Colonic mucosa (tissue), 4 donors: ENCODE measurements around the gene XXYLT1. TPM values are rescaled to one million over a fixed set of nuclear protein-coding genes. Genes with fewer than 3 reads are reported as not detected.

Experiments
- DNase-seq: peaks from one replicate; pipeline ENCODE4 v3.0.0-alpha.2; 2020
- H3K27ac ChIP-seq: fragments of 200-600 bp; one replicate; pipeline ENCODE4 v1.8.0; 2021
- H3K27me3 ChIP-seq: fragments of 200-600 bp; one replicate; pipeline ENCODE4 v1.8.0; 2021
- H3K36me3 ChIP-seq: fragments of 200-600 bp; one replicate; pipeline ENCODE4 v1.8.0; 2021
- H3K4me1 ChIP-seq: fragments of 200-600 bp; one replicate; pipeline ENCODE4 v1.8.0; 2021; ENCODE audit warnings: mild to moderate bottlenecking
- H3K4me3 ChIP-seq: fragments of 200-600 bp; one replicate; pipeline ENCODE4 v1.8.0; 2021
- H3K9ac ChIP-seq, 2 donors: one replicate each; pipeline ENCODE4 v1.7.0; 2013; ENCODE audit warnings: control low read depth in 2 of 2, low read depth in 2 of 2, low read length in 2 of 2
- H3K9me3 ChIP-seq: fragments of 200-600 bp; one replicate; pipeline ENCODE4 v1.8.0; 2021
- CTCF ChIP-seq: fragments of 200-600 bp; IDR thresholded peaks from one replicate; pipeline ENCODE4 v1.8.0; 2022; ENCODE audit warnings: antibody characterized with exemption, mild to moderate bottlenecking
- intact Hi-C: fragments of 100-400 bp; cut with DNase I; formaldehyde crosslinking; loops from one replicate; pipeline ENCODE4 v1.14.1; 2022
- total RNA-seq, 2 donors: library from RNA; stranded (reverse); fragmentation: NEBNext Ultra II Directional in 1 of 2; extraction: Animal tissue kit (Norgen Biotek cat#: 25700) in 1 of 2; gene quantifications; one replicate each; pipeline ENCODE4 v1.2.1, GENCODE V29; 2021
- donor health status: healthy.
- donor health status: DM: no; HTN: no; CAD: no.
- donor health status: DM: no; HTN: no; CAD: no.

Gene XXYLT1
- total RNA-seq, 2 donors from 2014 or later: 8.3 to 10.9 TPM

- TF ChIP-seq CTCF: no peak
- no peak overlapping the region for H3K9ac ChIP-seq
- no peak for DNase-seq
- no peaks in the 10 kb centered on the region for H3K4me1 ChIP-seq
- H3K4me3 ChIP-seq: no peak overlapping the region
- no peak overlapping the region for H3K27ac ChIP-seq
- no peaks in the 10 kb centered on the region for H3K27me3 ChIP-seq
- no peaks in the 10 kb centered on the region for H3K36me3 ChIP-seq
- intact Hi-C loops: no loop called here
- H3K9me3 ChIP-seq: no peaks in the 10 kb centered on the region
Measured at GRCh38 chr3:195175476-195176337, 95.3 kb downstream of the XXYLT1 start.

- no peaks in the 10 kb centered on the region for H3K36me3 ChIP-seq
- H3K27me3 ChIP-seq: no peaks in the 10 kb centered on the region
- no peak overlapping the region for H3K27ac ChIP-seq
- no peaks in the 10 kb centered on the region for H3K9me3 ChIP-seq
- H3K4me1 ChIP-seq: no peaks in the 10 kb centered on the region
- H3K4me3 ChIP-seq: no peak overlapping the region
- no peak for TF ChIP-seq CTCF
- intact Hi-C loops: no loop called here
- no peak for DNase-seq
- no peak overlapping the region for H3K9ac ChIP-seq
Measured at GRCh38 chr3:195175076-195175475, 95.9 kb downstream of the XXYLT1 start.

GRCh38 chr3:195173657-195174056 is 97.3 kb downstream of the XXYLT1 start:
- Histone ChIP-seq H3K9me3 (no peaks in the 10 kb centered on the region), H3K27ac (no peak overlapping the region), H3K36me3 (no peaks in the 10 kb centered on the region), H3K9ac (no peak overlapping the region), H3K4me1 (no peaks in the 10 kb centered on the region), H3K27me3 (no peaks in the 10 kb centered on the region), H3K4me3 (no peak overlapping the region)
- no peak for TF ChIP-seq CTCF
- no peak for DNase-seq
- intact Hi-C loops: no loop called here

- no peak overlapping the region for H3K4me3 ChIP-seq
- intact Hi-C loops: no loop called here
Measured at GRCh38 chr3:195172896-195173295, 98.1 kb downstream of the XXYLT1 start.

DNA sequence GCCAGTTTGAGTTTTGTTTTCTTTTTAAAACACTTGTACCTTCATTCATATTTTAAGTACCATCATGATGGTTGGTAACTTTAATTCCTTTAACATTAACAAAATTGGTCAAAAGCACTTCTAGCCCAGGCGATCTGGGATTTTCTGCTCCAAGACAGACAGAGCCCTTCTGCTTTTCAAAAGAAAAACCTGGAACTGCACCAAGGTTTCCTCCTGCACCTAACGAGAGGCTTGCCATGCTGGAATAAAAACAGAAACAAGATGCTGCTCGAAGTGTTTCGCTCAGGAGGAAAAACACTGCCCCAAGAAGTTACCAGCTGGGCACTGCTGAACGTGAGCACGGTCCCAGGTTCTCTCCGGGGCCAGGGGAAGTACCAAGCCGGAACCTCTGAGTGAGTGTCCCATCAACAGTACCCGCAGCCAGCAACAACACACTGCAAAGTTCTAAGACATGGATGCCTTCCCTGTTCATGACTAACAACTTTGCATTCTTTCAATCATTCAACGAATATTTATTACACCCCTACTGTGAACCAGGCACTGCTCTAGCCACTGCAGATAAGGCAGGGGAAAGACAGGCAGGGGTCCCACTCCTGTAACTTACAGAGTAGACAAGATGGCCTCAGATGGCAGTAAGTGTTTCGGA is 98.8 kb downstream of the XXYLT1 start:
- DNase-seq: no peak
- no peaks in the 10 kb centered on the region for H3K4me1 ChIP-seq
- no peak for TF ChIP-seq CTCF
- intact Hi-C loops: no loop called here
- H3K27ac ChIP-seq: no peak overlapping the region
- H3K27me3 ChIP-seq: no peaks in the 10 kb centered on the region
- no peak overlapping the region for H3K4me3 ChIP-seq
- no peak overlapping the region for H3K9ac ChIP-seq
- no peaks in the 10 kb centered on the region for H3K9me3 ChIP-seq
- H3K36me3 ChIP-seq: no peaks in the 10 kb centered on the region

More at GRCh38 chr3:195172896-195173295, 98.1 kb downstream of the XXYLT1 start:
- Histone ChIP-seq H3K4me1 (no peaks in the 10 kb centered on the region), H3K9me3 (no peaks in the 10 kb centered on the region), H3K27me3 (no peaks in the 10 kb centered on the region), H3K27ac (no peak overlapping the region), H3K36me3 (no peaks in the 10 kb centered on the region), H3K9ac (no peak overlapping the region)
- no peak for DNase-seq
- no peak for TF ChIP-seq CTCF
